Breast epithelium (tissue), 3 donors: ENCODE results near the gene DOK1.

Experiments used
- POLR2A ChIP-seq: fragments of 450-650 bp; IDR thresholded peaks from one replicate; pipeline ENCODE4 v1.6.1; 2016; ENCODE audit warnings: antibody characterized with exemption, mild to moderate bottlenecking, moderate library complexity
- TF ChIP-seq, protein P1 (sequence below), 3 donors: fragments of 450-650 bp; IDR thresholded peaks; one replicate each; pipeline ENCODE4 v1.5.1; 2016 to 2017; ENCODE audit warnings: antibody characterized with exemption in 3 of 3, mild to moderate bottlenecking in 3 of 3, moderate library complexity in 3 of 3

DNA sequence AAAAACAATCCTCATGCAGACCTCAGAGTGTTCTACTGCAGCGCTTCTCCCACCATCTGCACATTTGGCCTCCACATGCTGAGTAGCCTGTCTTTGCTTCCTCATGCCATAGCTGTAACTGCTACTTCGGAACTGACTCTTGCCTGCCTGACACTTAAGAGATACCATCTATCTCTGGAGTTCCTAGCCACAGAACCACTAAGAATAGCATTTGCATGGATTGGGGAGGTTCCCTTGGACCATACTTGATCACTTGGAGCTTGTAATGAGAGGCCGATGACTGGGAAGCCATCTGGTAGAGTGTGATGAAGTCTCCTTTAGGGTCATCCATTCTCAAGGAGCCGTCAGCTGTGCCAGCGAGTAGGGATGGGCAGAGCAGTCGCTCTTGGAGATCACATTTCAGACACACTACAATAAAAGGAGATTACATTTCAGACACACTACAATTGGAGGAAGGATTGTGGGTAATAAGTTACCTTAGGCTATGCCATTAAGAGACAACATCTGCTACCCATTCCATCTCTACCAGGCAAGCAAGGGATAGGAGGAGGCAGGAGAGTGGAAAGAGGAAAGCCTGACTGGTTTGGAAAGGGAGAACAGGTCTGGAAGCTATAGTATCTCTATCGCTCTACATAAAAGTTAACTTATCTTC, 21.8 kb downstream of the DOK1 start:
- TF ChIP-seq POLR2A = no peak
- TF ChIP-seq, protein P1, sequence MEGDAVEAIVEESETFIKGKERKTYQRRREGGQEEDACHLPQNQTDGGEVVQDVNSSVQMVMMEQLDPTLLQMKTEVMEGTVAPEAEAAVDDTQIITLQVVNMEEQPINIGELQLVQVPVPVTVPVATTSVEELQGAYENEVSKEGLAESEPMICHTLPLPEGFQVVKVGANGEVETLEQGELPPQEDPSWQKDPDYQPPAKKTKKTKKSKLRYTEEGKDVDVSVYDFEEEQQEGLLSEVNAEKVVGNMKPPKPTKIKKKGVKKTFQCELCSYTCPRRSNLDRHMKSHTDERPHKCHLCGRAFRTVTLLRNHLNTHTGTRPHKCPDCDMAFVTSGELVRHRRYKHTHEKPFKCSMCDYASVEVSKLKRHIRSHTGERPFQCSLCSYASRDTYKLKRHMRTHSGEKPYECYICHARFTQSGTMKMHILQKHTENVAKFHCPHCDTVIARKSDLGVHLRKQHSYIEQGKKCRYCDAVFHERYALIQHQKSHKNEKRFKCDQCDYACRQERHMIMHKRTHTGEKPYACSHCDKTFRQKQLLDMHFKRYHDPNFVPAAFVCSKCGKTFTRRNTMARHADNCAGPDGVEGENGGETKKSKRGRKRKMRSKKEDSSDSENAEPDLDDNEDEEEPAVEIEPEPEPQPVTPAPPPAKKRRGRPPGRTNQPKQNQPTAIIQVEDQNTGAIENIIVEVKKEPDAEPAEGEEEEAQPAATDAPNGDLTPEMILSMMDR (IDR thresholded peaks at IDR 0.05) = no peak
